Fibroblast of villous mesenchyme (primary cell): ENCODE measurements around the gene STON2. TPM values are rescaled to one million over a fixed set of nuclear protein-coding genes. Genes with fewer than 3 reads are reported as not detected.

Experiments used
- DNase-seq: peaks from one replicate; pipeline ENCODE4 v3.0.0-alpha.2; 2010; ENCODE audit warnings: low read depth
- H3K4me3 ChIP-seq: 2 replicates; pipeline ENCODE4 v1.5.1; 2011; ENCODE audit warnings: low read depth, mild to moderate bottlenecking, low read length
- CTCF ChIP-seq: IDR thresholded peaks from 2 replicates; pipeline ENCODE4 v1.5.1; 2012; ENCODE audit warnings: low read depth, mild to moderate bottlenecking, low read length; ENCODE audit not compliant: insufficient read depth
- total RNA-seq: library from RNA; depleted of rRNA; stranded (reverse); fragments of >200 nt; gene quantifications from 2 replicates; pipeline ENCODE4 v1.2.3, GENCODE V29; 2012

The STON2 gene
- total RNA-seq, 1 donor: not detected

DNA sequence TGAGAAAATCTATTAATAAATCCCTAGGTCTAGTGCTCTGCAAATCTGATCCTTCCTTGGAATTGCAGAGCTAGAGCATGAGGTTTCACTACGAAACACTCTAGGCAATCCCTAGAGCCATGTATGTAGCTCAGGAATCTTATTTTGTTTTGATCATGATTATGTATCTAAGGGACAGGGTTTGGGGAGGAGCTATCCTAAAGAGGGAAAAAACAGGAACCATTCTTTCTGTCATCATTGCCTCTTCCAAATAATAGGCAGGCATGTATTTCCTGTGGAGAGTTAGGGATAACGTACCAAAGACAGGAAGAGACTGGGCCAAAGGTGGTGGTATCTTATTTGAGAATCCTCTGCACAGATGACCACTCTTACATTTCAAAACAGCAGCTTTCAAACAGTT lies 90.6 kb downstream of the STON2 start:
- TF ChIP-seq CTCF: no peak
- no peak for DNase-seq
- no peak overlapping the region for H3K4me3 ChIP-seq

DNA sequence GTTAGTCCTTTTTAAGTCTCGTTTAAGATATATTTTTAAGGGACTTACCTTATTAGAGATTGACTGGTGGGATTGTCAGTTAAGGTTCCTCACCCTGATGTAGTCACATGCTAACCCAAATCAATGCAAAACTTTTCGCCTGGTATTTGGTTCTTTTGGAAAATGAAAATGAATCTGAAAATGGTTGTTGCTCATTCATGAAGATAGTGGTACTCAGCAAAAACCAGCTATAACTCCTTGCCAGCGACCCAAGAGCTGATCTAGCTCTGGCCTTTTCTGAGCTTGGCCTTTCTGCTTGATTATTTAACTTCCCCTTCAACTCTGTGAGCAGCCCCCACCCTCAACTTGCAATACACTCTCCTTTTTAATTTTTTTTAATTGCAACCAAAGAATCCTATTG lies 94.4 kb downstream of the STON2 start:
- no peak for DNase-seq
- no peak overlapping the region for H3K4me3 ChIP-seq
- TF ChIP-seq CTCF: no peak

GRCh38 chr14:81305065-81305464 lies 95.1 kb downstream of the STON2 start:
- DNase-seq: no peak
- no peak overlapping the region for H3K4me3 ChIP-seq
- TF ChIP-seq CTCF: no peak

DNA sequence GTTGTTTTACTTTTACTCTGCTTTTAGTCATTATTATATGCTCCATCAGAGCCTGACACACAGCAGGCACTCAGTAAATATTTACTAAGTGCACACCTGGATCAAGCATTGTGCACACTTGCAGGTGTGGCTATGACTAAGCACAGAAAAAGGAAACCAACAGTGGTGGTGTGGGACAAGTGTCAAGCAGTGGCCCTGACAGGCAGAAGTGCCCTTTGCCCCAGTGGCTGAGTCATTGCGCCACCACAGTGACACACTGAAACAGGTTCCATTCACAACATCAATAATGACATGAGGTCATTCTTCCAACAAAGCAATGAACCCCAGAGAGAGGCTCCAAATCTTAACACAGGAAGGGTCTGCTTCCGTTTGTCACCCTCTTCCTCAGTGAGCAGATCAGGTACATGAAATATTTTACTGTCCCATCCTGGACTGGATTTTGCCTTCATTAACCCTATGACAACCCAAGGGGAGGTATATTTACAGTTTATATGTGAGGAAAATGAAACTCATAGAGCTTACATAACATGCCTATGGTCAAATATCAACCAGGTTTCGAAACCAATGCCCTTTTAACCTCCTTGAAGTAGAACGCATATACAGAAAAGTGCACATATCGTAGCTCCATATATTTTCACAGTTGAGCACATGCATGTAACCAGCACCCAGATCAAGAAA lies 96.7 kb downstream of the STON2 start:
- no peak overlapping the region for H3K4me3 ChIP-seq
- TF ChIP-seq CTCF: no peak
- DNase-seq: no peak

DNA sequence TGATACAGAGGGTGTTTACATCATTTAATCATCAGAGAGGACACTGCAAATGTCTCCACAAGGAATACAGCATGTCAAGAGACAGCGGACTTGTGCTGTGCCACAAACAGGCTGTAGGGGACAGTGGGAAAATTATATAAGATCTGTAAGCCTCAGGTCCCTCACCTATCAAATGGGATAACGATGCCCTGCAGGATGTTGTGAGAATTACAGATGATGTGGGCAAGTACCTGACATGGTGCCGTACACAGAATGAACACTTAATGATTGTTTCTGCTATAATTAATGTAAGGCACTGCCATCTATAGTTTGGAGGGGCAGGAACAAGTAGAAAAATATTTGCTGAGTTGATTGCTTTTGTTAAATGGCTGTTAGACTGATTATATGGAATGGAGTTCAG lies 97.5 kb downstream of the STON2 start:
- DNase-seq: no peak
- no peak for TF ChIP-seq CTCF
- no peak overlapping the region for H3K4me3 ChIP-seq

GRCh38 chr14:81301813-81302212 lies 98.3 kb downstream of the STON2 start:
- TF ChIP-seq CTCF: no peak
- no peak overlapping the region for H3K4me3 ChIP-seq
- no peak for DNase-seq

- no peak for TF ChIP-seq CTCF
- no peak overlapping the region for H3K4me3 ChIP-seq
- no peak for DNase-seq
These were observed 98.8 kb downstream of the STON2 start for GRCh38 chr14:81301371-81301770.
